ENCODE data around the gene SOX2.

DNA sequence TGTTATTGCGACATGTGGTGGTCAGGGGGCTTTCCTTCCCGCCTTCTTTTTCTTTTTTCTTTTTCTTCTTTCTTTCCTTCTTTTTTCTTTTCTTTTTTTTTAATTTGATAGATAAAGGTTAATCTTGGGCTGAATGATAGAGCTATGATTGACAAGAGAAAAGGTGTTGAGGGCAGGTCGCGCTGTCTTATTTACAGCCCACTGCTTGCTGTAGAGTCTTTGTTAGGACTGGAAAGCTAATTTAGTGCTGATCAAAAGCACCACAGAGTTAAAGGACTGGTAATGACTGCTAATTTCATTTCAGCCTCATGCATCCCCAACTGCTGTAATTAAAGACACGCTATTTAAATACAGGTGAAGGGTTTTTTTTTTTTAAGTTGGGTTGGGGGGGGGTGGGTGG is 10.6 kb upstream of the SOX2 start:
- no peak for TF ChIP-seq POLR2A (IDR thresholded peaks at IDR 0.05)
- TF ChIP-seq, protein P1, sequence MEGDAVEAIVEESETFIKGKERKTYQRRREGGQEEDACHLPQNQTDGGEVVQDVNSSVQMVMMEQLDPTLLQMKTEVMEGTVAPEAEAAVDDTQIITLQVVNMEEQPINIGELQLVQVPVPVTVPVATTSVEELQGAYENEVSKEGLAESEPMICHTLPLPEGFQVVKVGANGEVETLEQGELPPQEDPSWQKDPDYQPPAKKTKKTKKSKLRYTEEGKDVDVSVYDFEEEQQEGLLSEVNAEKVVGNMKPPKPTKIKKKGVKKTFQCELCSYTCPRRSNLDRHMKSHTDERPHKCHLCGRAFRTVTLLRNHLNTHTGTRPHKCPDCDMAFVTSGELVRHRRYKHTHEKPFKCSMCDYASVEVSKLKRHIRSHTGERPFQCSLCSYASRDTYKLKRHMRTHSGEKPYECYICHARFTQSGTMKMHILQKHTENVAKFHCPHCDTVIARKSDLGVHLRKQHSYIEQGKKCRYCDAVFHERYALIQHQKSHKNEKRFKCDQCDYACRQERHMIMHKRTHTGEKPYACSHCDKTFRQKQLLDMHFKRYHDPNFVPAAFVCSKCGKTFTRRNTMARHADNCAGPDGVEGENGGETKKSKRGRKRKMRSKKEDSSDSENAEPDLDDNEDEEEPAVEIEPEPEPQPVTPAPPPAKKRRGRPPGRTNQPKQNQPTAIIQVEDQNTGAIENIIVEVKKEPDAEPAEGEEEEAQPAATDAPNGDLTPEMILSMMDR (IDR thresholded peaks at IDR 0.05): no peak
